ENCODE results near the gene HABP4.

HABP4 gene

DNA sequence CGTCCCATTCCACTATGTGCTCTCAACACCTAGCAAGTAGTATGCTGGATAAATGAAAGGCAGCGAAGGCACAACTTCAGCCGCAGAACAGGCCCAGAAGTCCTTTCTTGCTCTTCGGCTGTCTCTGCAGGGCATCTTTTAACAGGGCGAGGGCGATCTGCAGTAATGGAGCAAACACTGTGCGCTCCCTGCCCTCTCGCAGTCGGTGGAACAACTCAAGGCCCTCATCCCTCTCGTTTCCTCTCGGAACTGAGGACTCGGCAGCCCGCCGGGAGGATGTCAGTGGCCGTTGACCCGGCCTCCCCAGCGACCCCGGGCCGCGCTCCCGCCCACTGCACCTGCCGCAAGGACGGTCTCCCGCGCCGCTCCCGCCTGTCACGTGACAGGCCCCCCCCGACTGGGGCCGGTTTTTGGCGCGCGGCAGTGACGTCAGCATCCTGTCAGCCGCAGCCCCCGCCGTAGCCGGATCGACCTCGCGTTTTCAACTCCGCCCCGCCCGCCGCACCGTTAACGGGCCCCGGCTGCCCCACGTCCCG is 32.9 kb upstream of the HABP4 start:
- peak overlapping the region; percentile 92 for H3K4me3 ChIP-seq (ENCODE audit: low read depth, low read length)

DNA sequence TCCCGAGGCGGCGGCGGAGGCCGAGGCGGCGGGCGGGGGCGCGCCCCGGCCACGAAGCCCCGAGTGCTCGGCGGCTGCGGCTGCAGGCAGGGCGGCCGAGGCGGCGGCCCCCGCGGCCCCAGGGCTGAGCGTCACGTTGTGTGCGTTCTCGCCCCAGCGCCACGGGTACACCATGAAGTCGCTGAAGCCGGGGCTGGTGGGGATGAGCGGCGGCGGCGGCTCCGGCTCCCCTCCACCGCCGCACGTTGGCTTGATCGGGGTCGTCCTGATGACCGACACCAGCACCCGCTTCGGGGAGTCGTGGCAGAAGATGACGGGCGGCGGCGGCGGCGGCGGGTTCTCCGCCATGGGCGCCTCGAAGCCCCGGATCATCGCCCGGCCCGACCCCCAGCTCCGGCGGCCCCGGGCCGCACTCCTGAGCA is 32.3 kb upstream of the HABP4 start:
- peak overlapping the region; percentile 92 for H3K4me3 ChIP-seq (ENCODE audit: low read depth, low read length)
- TF ChIP-seq CTCF (IDR thresholded peaks at IDR 0.05; ENCODE audit: low read depth, low read length), result no peak

More for the DNA sequence above, 32.9 kb upstream of the HABP4 start:
- no peak for TF ChIP-seq CTCF (IDR thresholded peaks at IDR 0.05; ENCODE audit: low read depth, low read length)

- no peak for TF ChIP-seq CTCF (IDR thresholded peaks at IDR 0.05; ENCODE audit: low read depth, low read length)
- peak within 1 kb of the TSS; percentile 92 for H3K4me3 ChIP-seq (ENCODE audit: low read depth, low read length)
Observed at GRCh38 chr9:96418083-96418919, 31.7 kb upstream of the HABP4 start, which contains the start of gene ZNF367. Gene ZNF367, minus strand, starts transcription at chr9:96418370. Its CDS starts 338 bp downstream, at chr9:96418032.

- no peak for TF ChIP-seq CTCF (IDR thresholded peaks at IDR 0.05; ENCODE audit: low read depth, low read length)
- H3K4me3 ChIP-seq (ENCODE audit: low read depth, low read length), result peak overlapping the region; percentile 92
Observed at GRCh38 chr9:96418920-96419690, 30.9 kb upstream of the HABP4 start.

DNA sequence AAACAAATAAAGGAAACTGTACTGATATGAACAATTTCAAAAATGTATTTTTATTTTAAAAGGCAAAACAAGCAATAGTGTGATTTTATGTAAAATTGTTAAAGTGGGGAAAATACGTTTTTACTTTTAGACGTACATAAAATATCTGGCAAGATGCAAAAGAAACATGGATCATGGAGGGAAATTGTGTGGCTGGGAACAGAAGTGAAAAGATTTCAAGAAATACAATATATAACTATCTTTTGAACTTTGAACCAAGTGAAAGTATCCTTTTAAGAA is 30.3 kb upstream of the HABP4 start:
- H3K4me3 ChIP-seq (ENCODE audit: low read depth, low read length), result peak overlapping the region; percentile 92

DNA sequence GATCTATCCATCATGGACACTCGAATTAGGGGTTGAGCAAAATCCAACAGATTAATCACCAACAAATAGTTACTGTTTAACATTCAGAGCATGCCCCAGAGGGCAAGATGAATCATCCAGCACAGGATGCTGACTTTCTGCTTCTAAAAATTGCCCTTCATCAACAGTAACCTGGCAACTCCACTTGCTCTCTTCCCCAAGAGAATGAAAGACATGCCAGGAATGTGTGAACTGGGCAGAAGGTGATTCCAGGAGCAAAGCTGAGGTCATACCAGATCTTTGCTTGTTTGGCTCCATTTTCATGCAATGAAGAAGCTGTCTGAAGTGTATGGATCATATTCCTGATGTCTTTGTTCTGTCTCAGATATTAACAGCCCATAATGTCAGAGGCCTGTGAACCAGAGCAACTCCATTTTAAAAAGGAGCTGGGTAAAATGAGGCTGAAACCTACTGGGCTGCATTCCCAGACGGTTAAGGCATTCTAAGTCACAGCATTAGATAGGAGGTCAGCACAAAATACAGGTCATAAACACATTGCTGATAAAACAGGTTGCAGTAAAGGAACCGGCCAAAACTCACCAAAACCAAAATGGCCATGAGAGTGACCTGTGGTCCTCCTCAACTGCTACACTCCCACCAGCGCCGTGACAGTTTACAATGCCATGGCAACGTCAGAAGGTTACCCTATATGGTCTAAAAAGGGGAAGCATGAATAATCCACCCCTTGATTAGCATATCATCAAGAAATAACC is 29.3 kb upstream of the HABP4 start:
- TF ChIP-seq CTCF (IDR thresholded peaks at IDR 0.05; ENCODE audit: low read depth, low read length), result no peak
- H3K4me3 ChIP-seq (ENCODE audit: low read depth, low read length), result no peak overlapping the region

More for the DNA sequence above, 30.3 kb upstream of the HABP4 start:
- TF ChIP-seq CTCF (IDR thresholded peaks at IDR 0.05; ENCODE audit: low read depth, low read length), result no peak

All from WI38 (cell line).